ENCODE data around the gene SLC49A3.
"Not testable (repeated sequence)": the region's sequence is repeated elsewhere in the genome, so short reads cannot be mapped to it uniquely, and the experiment has no call there.

SLC49A3 gene

DNA sequence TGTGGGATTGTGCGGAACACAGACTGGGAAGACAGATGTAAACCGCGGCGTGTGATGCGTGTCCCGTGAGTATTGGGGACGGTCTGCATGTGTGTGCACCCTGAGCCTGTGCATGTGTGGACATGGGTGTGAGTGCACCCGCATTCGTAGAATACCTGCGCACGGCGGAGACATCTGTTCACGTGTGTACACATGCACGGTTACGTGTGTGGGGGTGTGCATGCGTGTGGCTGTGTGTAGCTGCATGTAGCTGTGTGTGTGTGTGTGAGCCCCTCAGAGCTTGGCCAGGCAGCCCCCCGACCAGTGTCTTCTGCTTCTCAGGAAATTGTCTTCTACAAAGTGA lies 34.5 kb downstream of the SLC49A3 start:
- no peak for DNase-seq (ENCODE audit: low read depth)

DNA sequence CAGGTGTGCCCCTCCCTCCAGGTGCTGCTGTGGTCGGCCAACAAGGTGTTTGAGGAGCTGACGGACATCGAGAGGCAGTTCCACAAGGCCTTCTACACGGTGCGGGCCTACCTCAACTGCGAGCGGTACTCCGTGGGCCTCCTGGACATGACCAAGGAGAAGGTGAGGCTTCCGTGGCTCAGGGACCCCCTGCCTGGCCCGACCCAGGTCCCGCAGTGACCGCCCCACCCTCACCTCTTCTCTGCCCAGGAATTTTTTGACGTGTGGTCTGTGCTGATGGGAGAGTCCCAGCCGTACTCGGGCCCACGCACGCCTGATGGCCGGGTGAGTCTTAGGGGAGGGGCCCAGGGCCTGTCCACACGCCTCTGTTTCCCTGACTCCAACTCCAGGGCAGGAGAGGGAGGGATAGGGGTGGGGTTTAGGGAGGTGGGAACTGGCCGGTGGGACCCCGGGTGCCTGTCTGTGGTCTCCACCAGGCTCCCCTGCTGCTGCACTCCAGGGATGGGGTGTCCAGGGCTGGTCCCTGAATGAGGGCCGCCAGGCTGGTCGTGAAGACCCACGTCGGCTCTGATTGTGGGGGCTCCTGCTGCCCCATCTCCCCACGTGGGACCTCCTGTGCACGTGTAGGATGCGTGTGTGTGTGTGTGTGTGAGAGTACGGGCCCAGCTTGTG lies 35.0 kb downstream of the SLC49A3 start:
- DNase-seq (ENCODE audit: low read depth) = no peak

DNA sequence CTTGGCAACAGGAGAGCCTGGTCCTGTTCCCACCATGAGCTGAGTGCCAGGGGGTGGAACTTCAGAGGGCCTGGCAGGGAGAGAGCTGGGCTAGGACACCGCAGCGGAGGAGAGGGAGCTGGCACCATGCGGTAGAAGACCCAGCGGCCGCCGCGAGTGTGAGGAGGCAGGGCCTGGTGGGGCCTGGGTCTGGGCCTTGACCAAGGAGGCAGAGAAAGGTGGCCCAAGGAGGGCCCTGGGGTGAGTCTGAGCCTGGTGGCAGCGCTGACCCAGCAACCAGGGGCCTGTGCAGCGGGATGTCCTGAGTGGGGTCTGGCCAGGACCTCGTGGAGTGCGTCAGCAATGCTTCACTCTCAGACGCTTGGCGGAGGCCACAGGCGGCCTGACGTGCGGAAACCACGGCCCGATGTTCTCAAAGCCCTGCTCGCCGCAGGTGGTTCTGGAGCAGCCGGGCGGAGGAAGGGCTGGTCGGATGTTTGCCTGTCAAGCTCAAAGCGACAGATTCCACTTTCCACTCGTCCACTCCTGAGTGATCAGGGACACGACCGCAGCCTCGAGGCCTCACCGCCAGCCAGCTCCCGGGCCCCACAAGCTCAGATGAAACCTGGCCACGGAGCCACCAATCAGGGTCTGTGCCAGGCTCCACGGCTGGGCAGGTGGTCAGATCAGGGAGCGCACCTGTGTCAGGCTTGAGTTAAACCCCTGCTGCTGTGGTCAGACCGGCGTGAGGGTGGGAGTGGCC lies 35.7 kb downstream of the SLC49A3 start:
- DNase-seq (ENCODE audit: low read depth) = no peak

DNA sequence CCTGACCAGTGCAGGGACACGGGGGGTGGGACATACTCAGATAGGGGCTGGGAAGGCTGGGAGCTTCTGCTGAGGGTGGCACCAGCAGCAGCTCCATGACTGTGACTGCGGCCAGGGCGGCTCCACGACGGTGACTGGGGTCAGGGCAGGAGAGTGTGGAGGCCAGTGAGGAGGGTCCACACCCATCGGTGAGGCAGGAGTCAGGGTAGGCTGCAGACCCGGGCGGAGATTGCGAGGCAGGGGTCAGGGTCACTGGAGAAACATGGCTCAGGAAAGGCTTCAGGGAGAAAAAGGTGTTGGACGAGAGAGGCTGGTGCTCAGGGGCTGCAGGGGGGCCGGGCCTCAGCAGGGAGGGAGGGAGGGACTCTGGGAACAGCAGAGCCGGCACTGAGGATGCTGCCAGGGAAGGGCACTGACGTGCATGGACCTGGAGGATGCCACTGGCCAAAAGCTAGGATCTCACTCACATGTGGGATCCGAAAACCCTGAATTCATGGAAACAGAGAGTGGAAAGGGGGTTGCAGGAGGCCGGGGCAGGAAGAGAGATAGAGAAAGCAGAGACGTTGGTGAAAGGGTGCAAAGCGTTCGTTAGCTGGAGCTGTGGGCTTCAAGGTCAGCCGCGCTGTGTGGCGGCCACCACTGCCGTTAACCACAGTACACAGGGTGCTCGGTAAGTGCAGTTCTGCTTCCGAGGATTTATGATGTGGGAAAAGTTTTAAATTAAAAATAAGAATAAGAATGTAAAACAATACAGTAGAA lies 36.9 kb downstream of the SLC49A3 start:
- DNase-seq (ENCODE audit: low read depth) = no peak

DNA sequence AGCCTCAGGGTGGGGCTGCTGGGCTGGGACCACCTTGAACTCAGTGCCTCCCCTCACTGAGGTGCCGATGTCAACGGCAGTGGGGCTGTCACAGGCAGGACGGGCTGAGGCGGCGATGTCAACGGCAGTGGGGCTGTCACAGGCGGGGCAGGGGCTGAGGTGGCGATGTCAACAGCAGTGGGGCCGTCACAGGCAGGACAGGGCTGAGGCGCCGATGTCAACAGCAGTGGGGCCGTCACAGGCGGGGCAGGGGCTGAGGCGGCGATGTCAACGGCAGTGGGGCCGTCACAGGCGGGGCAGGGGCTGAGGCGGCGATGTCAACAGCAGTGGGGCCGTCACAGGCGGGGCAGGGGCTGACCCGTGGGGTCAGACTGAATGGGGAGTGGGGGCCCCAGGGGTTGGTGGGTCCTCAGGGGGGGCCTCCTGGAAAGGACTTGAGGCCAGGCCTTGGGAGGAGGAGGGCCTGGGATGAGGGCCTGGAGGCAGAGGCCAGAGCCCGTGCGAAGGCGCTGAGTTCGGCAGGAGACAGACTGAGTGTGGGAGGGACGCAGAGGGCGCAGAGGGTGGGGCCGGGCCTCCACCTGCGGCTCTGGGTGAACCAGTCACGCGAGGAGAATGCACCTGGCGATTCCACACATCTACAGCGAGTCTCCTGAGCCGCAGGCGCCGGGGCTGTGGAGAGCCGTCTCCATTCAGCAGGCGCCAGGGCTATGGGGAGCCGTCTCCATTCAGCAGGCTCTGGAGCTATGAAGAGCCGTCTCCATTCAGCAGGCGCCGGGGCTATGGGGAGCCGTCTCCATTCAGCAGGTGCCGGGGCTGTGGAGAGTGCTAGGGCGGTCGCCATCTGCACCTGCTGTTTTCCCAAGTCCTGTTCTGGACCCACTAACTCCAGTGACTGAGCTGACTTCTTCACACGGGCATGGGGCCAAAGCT lies 37.7 kb downstream of the SLC49A3 start:
- no peak for DNase-seq (ENCODE audit: low read depth)

DNA sequence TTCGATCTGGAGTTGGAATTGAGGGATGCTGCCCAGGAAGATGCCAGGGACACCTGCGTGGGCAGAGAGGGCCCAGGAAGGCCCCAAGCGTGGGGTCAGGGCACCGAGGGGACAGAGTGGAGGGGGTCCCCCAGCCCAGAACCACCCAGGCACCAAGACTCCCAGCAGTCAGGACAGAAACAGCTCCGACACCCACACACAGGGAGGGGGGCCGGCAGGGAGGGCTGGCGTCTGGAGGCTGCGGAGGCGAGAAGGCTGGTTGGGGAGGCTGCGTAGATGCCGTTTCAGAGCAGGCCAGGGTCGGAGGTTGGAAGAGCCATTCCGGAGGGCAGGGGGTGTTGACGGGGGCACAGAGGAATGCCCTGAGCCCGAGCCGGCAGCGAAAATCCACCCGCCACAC lies 38.5 kb downstream of the SLC49A3 start:
- DNase-seq (ENCODE audit: low read depth) = no peak

DNA sequence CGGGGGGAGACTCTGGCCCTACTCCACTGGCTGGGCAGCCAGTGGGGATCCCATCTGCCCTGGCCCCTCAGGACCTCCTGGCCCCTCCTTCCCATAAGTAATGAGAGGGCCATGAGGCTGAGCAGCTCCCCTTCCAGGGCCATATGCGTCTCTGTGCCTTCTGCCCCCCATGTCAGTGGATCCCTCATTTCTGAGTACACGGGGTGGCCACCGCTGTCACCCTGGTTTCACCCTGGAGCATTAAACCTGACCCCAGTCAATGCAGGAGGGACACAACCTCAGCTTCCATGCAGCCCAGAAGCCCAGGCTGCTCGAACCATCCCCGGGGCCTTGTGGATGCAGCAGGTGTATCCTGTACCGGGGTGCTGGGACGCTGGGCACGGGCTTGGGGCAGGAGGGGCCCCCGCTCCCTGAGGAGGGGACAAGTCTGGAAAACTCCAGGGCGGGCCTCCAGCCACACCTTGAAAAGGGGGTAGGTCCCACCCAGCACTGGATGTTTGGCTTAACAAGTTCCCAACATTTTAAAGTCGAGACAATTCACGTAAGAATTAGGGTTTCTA lies 39.1 kb downstream of the SLC49A3 start:
- DNase-seq (ENCODE audit: low read depth) = no peak

DNA sequence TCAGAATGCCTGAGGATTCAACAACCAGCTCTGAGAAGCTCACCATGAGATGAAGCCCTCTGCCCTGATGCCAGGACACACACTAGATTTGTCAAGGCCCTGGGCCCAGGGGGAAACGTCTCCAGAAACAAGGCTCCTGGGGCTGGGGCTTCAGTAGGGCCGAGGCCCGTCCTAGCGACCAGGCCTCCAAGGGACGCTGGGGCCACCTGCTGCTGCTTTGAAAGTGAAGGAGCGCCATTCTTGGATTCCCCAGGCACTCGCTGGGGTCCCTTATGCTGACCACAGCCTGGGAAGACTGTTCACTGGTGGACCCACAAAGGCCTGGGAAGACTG lies 39.7 kb downstream of the SLC49A3 start:
- no peak for DNase-seq (ENCODE audit: low read depth)

DNA sequence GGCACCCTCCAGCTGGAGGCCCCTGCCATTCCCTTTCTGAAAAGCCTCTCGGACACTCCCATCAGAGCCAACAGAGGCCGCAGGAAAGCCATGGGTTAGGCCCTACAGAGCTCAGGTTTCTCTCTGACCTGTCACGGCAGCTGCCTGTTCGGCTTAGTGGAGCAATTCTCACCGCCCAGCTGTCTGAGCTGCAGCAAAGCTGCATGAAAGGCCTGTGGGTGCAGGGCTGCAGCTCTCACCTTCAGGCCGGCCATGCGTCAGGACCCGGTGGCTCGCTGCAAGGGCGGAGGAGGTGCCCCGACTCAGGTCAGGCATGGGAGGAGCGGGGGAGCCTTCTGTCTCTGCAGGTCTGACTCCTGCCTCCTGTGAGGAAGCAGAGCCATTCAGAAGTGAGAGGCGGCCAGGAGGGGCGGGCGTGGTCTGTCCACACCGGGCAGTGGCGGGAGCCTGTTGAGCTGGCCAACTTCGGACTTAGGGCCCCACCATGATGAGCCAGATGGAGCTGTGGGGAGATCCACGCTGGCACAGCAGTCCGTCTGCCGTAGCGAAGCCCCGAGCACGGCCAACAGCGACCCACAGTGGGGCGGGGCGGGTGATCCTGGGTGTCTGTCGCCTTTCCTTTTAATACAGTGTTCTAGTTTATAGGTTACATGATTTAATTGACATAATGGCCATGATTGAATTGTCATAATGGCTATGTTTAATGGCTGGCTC lies 40.2 kb downstream of the SLC49A3 start:
- no peak for DNase-seq (ENCODE audit: low read depth)

DNA sequence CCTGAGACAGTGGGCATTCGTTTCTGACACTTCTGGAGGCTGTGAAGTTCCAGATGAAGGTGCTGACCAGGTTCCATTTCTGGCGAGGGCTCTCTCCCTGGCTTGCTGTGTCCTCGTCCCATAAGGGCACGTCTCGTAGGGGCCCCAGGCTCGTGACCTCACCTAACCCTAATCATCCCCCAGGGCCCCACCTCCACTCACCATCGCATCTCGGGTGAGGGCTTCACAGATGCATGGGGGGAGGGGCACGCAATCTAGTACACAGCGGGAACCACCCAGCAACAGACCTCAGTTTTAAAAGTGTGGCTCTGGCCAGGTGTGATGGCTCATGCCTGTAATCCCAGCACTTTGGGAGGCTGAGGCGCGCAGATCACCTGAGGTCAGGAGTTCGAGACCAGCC lies 41.5 kb downstream of the SLC49A3 start:
- no peak for DNase-seq (ENCODE audit: low read depth)

DNA sequence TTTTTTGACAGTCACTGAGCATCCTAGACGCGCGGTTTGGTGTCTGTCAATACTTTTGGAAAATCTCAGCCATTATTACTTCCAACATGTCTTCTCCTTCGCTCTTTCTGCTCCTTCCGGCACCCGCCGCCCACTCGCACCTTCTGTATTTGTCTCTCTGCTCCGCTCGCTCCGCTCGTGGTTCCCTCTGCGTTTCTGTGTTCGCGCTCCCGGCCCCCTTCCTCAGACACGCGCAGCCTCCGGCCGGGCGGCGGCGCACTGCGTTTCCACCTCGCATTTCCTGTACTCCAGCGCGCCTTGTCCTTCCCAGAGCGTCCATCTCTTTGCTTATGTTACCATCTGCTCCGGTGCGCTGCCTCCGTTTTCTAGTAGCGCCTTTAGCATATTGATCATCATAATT lies 42.5 kb downstream of the SLC49A3 start:
- DNase-seq (ENCODE audit: low read depth) = no peak

DNA sequence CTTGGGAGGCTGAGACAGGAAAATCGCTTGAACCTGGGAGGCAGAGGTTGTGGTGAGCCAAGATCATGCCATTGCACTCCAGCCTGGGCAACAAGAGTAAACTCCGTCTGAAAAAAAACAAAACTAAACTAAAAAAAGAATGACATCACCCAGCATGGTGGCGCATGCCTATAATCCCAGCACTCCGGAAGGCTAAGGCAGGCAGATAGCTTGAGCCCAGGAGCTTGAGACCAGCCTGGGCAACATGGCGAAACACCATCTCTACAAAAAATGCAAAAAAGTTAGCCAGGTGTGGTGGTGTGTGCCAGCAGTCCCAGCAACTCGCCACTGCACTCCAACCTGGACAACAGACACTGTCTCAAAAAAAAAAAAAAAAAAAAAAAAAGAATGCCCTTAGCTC lies 46.6 kb downstream of the SLC49A3 start:
- DNase-seq (ENCODE audit: low read depth) = not testable (repeated sequence)

DNA sequence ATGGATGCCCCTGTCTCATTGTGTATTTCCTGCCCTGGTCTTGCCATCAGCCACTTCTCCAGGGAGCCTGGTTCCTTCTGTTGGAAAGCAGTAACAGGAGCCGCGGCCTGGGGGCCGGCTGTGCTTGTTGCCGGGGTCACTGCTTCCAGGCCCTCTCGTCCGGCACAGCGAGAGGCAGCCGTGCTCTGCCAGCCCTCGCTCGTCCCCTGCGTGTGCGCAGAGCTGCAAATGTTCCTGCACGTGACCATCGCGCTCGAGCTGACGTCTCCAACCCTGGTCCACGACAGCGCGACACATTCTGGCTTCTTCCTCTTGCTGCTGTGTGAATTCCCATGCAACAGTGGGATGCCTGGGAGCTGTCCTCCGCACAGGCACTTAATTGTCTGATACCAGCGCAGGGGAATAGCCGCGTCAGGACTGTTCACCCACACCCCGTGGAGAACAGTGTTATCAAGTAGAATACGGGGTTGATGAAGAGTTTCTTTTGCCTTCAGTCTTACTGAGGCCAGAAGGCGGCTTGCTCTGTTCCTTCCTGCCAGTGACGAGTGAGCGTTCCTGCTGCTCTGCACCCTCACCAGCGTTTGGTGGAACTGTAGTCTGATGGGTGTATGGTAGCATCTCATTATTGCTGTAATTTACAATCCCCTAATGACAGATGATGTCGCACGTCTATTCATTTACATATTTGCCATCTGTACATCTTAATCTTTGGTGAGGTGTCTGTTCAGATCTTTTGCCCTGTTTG lies 51.2 kb downstream of the SLC49A3 start:
- DNase-seq (ENCODE audit: low read depth) = no peak

DNA sequence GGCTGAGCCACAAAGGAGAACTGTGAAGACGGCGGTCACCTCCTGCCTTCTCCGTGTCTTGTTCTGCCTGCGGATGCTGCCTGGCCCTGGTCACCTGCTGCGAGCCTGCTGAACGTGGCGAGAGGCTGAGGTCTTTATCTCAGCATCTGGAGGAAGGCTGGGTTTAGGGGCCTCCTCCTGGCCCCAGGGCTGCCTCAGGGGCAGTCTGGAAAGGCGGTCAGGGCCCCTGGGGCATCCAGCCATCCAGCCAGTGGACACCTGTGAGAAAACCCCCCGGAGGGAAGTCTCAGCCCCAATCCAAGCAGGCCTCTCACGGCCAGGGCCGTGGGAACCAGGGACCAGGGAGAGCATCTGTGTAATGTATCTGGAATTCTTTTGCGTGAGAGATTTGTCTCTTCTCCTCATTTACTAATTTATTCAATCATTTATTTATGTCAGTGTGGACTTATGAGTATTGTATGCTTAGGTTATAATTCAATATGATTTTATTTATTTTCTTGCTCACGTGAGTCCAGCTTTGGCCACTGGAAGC lies 52.3 kb downstream of the SLC49A3 start:
- no peak for DNase-seq (ENCODE audit: low read depth)

DNA sequence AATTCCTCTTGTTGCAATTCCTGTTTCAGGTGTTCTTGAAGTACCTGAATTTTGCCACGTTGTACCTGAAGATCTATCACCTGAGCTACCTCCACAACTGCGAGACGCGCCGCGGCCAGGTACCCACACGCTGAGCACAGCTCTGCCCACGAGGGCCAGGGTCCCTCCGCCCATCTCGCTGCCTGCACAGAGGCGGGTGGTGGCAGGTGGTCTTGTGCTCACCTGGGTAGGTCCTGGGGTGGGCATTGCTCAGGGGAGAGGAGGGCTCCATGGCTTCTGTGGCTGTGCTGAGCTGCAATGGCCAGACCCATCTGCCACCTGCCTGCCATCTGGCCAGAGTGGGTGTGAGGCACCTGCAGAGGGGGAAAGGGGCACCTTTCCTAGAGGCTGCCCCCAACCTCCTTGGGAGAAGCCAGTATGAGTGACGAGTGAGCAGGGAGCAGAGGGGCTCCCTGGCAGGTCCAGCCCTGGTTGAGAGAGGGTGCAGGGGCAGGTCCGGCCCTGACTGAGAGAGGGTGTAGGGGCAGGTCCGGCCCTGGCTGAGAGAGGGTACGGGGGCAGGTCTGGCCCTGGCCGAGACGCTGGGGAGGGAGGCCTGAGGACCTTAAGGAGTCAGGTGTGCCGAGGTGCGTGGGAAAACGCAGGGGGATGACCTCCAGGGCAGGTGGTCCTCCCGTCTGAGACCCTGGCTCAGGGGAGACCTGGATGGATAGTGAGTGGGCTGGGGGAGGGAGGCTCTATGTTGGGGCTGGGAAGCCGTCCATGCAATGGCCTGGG lies 52.9 kb downstream of the SLC49A3 start:
- no peak for DNase-seq (ENCODE audit: low read depth)

DNA sequence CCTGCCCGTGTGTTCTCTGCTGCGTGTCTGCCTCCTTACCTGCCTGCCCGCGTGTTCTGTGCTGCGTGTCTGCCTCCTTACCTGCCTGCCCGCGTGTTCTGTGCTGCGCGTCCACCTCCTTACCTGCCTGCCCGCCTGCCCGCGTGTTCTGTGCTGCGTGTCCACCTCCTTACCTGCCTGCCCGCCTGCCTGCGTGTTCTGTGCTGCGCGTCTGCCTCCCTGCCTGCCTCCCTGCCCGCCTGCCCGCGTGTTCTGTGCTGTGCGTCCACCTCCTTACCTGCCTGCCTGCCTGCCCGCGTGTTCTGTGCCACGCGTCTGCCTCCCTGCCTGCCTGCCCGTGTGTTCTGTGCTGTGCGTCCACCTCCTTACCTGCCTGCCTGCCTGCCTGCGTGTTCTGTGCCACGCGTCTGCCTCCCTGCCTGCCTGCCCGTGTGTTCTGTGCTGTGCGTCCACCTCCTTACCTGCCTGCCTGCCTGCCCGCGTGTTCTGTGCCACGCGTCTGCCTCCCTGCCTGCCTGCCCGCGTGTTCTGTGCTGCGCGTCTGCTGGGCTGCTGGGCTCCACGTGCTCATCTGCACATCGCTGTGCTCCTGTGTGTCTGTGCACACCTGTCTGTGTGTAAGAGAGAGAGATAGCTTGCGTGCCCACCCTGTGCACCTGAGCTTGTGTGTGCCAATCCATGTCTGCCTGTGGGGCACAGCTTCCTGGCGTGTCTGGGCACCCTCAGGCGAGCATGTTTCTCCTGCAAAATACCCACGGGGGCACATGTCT lies 53.7 kb downstream of the SLC49A3 start:
- DNase-seq (ENCODE audit: low read depth) = not testable (repeated sequence)

DNA sequence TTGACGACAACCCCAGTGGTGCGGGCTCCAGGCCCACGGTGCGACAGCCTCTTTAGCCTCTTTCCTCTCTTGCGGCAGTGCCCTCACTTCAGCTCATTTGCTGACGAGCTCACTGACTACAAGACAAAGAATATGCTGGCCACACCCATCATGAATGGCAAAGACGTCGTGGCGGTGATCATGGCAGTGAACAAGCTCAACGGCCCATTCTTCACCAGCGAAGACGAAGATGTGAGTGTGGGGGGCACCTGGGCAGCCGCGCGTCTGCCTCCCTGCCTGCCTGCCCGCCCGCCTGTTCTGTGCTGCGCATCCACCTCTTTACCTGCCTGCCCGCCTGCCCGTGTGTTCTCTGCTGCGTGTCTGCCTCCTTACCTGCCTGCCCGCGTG lies 54.4 kb downstream of the SLC49A3 start:
- DNase-seq (ENCODE audit: low read depth) = no peak

DNA sequence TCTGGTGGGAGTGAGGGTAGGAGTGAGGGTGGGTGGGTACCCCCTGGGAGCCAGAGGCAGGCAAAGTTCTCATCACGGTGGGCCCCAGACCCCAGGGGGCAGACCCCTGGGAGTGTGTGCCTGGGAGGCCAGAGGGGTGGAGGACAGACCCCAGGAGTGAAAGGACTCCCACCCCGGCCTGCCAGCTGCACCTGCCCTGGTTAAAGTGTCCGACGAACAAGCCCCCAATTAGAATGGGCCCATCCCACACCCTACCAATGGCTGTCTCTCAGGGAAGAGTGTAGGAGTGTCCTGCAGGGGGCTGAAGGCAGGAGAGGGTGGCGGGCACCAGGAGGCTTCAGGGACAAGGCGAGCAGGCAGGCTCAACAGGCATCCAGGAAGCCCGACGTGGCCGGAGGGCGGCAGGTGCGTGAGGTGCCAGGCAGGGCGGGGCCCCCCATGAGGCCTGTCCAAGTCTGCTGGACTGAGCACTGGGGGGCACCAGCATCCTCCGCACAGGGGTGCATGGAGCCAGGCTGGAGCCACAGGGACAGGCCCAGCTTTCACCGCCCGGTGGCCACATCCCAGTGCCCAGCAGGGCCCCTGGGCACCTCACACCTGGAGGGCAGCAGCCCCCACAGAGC lies 54.9 kb downstream of the SLC49A3 start:
- DNase-seq (ENCODE audit: low read depth) = no peak
